Motor neuron (in vitro differentiated cells): ENCODE data around the gene ARRDC5. TPM values are rescaled to one million over a fixed set of nuclear protein-coding genes. Genes with fewer than 3 reads are reported as not detected.

ENCODE experiments used
- ATAC-seq, 8 experiments: fragments of 200-7000 bp; cut with Tn5 transposase; replicated peaks in 6 of 8; 2 replicates each; pipeline ENCODE4 v1.8.0; 2021; ENCODE audit warnings: mild to moderate bottlenecking in 8 of 8, moderate library complexity in 8 of 8
- H3K27ac ChIP-seq, 2 donors: fragments of 250-450 bp; sonication (Bioruptor Pico); 2 replicates each; pipeline ENCODE4 v1.9.0; 2021; ENCODE audit warnings: antibody characterized with exemption in 2 of 2, mild to moderate bottlenecking in 2 of 2, moderate library complexity in 1 of 2
- H3K4me1 ChIP-seq, 2 donors: fragments of 250-450 bp; sonication (Bioruptor Pico); replicated peaks in 1 of 2; 2 replicates each; pipeline ENCODE4 v1.6.1; 2021; ENCODE audit warnings: antibody characterized with exemption in 2 of 2, mild to moderate bottlenecking in 2 of 2, moderate library complexity in 1 of 2
- H3K4me3 ChIP-seq, 5 donors: fragments of 250-450 bp; sonication (Bioruptor Pico); 2 replicates each; pipeline ENCODE4 v1.9.0; 2021; ENCODE audit warnings: antibody characterized with exemption in 5 of 5, mild to moderate bottlenecking in 5 of 5, moderate library complexity in 4 of 5
- WGBS, 10 experiments: fragments of 450-650 bp; shearing (Covaris generic); methylation state at CpG; one replicate each; pipeline ENCODE4 v1.0.0; 2022; 5-methylcytosine and 5-hydroxymethylcytosine counted together
- in situ Hi-C, 9 experiments: fragments of 400-800 bp; cut with MboI; loops; one replicate each; pipeline ENCODE4 v1.15.0; 2021; ENCODE audit warnings: low sequenced_read_pairs in 9 of 9, low pct_unique_long_range_greater_than_20kb in 2 of 9; ENCODE audit not compliant: unreplicated experiment in 9 of 9
- total RNA-seq, 8 experiments: library from RNA; unstranded; fragments of 300-600 nt; gene quantifications; 2 replicates each; pipeline versions ENCODE4 v1.2.3 to v1.2.4, GENCODE V29; 2022

The ARRDC5 gene
- total RNA-seq, 8 experiments from 2014 or later = 0.22 to 0.33 TPM; not detected in 6

DNA sequence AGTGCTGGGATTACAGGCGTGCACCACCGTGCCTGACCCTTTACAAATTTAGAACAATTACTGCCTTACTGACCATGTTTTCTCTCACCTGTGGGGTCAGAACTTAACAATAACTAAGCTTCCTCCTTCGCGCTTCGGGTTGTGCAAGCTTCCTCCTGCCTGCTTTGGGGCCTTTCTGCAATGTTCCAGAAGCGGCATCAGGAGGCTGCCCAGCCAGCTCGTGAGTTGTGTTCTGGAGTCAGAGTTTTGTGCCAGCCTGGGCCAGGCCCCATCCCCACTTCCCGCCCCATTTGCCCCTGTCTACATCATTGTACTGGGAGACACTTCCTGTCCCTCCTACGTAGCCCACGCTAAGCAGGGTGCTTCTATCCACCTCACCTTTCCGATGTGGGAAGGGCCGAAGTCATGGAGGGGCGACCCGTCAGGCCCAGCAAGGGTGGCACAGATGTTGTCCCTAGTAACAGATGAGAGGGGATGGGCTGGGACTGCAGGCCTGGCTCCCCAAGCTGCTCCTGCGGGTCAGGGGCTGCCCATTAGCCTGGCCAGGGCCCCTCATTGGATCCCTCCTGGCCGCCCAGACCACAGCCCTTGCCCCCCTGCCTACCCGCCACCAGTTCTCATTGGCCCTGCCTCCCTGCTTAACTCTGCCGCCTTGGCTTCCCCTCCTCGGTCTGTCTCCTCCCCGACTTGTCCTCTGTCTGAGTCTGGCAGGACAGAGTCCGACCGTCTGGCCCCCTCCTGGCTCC is 20.0 kb upstream of the ARRDC5 start:
- Histone ChIP-seq H3K4me3 (no peak overlapping the region), H3K27ac (peak overlapping the region; percentile 29 to 38), H3K4me1 (peaks cover 5 to 16% of the 10 kb centered on the region in 2 donors)
- ATAC-seq = peak in 4 of 8 experiments; percentile 10 to 17 (median 12)
- in situ Hi-C loops = no loop called here
- 80 to 93% (median 87%) methylated on average over 1 to 11 of the region's 22 CpGs; no CpG with 5 or more reads in 5 of the 10 experiments for WGBS, 10 experiments

- no peak for ATAC-seq
- Histone ChIP-seq H3K4me1 (peaks cover 15 to 18% of the 10 kb centered on the region in 2 donors), H3K27ac (no peak overlapping the region), H3K4me3 (no peak overlapping the region)
- in situ Hi-C loops = no loop called here
- WGBS, 10 experiments = 70 to 97% (median 90%) methylated on average over 2 to 21 of the region's 41 CpGs; no CpG with 5 or more reads in 2 of the 10 experiments
These were observed 13.8 kb upstream of the ARRDC5 start for GRCh38 chr19:4916292-4917082.

GRCh38 chr19:4914736-4915501 is 12.2 kb upstream of the ARRDC5 start:
- H3K4me1 ChIP-seq = peaks cover 26 to 27% of the 10 kb centered on the region in 2 donors
- no peak overlapping the region for H3K4me3 ChIP-seq
- ATAC-seq = peak; percentile 45 to 85 (median 71)
- H3K27ac ChIP-seq = peak overlapping the region in 1 of 2 donors; percentile 41
- WGBS, 10 experiments = 41 to 100% (median 83%) methylated on average over 1 to 13 of the region's 23 CpGs; no CpG with 5 or more reads in 2 of the 10 experiments
- in situ Hi-C loops = no loop called here

GRCh38 chr19:4913996-4914735 is 11.5 kb upstream of the ARRDC5 start:
- in situ Hi-C loops = no loop called here
- Histone ChIP-seq H3K4me1 (peaks cover 26 to 27% of the 10 kb centered on the region in 2 donors), H3K27ac (no peak overlapping the region), H3K4me3 (no peak overlapping the region)
- no peak for ATAC-seq
- WGBS, 10 experiments = 61 to 96% (median 77%) methylated on average over 4 to 13 of the region's 24 CpGs; no CpG with 5 or more reads in 3 of the 10 experiments

DNA sequence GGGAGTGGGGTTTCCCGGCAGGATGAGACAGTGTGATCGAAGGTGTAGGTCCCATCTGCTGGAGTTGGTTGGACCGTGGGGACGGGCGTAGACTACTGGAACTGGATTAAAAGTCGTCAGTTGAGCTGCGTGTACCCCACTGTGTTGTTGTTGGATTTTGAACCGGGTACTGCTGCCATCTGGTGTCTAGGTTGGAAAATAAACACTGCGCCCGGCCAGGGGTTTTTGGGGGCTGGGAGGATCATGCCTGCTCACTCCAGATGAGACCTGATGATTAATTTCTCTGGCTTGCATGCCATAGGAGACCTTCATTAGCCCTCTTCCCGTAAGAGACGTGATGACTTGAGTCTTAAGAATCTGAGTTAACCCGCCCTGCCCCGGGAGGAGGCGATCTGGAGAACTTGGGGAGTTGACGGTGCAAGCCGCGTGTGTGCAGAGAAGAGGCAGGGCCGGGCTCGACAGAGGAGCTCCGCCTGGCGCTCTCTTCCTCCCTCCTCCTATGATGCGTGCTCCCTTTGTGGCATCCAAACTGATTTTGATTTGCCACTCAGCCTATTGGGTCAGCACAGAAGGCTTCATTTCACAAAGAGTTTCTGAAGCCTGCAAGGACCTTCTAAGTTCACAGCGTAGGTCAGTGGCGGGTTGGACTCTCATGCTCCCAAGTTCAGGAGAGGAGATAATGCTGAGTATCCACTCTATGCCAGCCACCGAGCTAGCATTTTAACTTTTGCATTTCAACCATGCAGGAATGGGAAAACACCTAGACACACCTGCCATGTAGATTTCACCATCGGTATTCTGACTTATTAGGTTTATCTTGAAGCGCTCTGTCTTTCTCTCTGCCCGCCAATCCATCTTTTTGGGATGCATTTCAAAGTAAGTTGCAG is 9.3 kb upstream of the ARRDC5 start:
- WGBS, 10 experiments = 3 to 100% (median 74%) methylated on average over 1 to 14 of the region's 29 CpGs; no CpG with 5 or more reads in 2 of the 10 experiments
- ATAC-seq = peak; percentile 35 to 77 (median 46)
- Histone ChIP-seq H3K4me3 (peak overlapping the region in 2 of 5 donors; percentile 8 to 92), H3K27ac (no peak overlapping the region), H3K4me1 (peaks cover 26 to 27% of the 10 kb centered on the region in 2 donors)
- in situ Hi-C loops = no loop called here

DNA sequence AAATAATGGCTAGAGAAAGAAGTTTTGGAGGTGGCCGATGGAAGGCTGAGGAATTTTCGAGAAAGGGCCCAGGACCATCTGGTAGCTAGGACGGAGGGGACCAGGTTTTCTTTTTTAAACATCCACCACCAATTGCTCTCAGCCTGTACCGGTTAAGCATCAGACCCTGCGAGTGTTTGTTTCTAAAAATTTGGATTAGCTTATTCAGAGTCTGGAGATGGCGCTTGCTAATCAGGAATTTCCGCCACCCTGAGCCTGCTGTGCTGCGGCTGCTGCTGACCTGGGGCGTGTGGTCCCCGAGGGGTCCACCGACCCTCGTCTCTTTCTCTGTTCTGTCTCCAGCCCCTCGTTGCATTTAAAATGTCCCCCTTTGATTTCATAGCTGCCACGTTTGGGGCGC is 8.6 kb upstream of the ARRDC5 start:
- peak overlapping the region in 2 of 5 donors; percentile 8 to 92 for H3K4me3 ChIP-seq
- H3K27ac ChIP-seq = no peak overlapping the region

DNA sequence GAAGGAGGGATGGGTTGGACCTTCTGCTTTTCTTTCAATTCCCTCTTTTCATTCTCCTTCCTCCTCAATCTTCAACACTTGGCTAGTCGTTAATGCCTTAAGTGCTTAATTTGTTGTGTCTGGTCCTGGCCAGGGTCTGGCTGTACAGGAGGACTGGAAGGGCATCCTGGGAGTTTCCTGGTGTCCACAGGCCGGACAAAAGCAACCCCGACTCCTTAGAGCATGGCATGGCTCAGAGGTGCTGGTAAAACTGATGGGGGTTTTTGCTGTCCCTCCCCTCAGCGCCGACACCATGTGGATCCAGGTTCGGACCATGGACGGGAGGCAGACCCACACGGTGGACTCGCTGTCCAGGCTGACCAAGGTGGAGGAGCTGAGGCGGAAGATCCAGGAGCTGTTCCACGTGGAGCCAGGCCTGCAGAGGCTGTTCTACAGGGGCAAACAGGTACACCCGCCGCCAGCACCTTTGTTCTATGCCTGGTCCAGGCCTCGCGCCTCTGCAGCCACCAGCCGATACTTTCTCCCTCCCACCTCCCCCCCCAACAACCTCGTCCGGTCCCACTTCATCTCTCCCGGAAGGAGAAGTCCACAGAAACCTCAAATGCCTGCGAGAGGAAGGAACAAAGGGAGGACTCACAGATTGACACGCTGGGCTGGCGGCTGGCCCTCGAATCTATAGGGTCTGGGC is 8.0 kb upstream of the ARRDC5 start:
- WGBS, 10 experiments = 0 to 23% (median 5%) methylated on average over 1 to 14 of the region's 23 CpGs; no CpG with 5 or more reads in 4 of the 10 experiments
- Histone ChIP-seq H3K4me1 (peaks cover 26 to 27% of the 10 kb centered on the region in 2 donors), H3K27ac (no peak overlapping the region), H3K4me3 (peak overlapping the region; percentile 83 to 96 (median 87))
- no peak for ATAC-seq
- in situ Hi-C loops = no loop called here

More for the DNA sequence above, 8.6 kb upstream of the ARRDC5 start:
- 7 to 47% (median 31%) methylated on average over 2 to 13 of the region's 15 CpGs; no CpG with 5 or more reads in 5 of the 10 experiments for WGBS, 10 experiments
- peaks cover 26 to 27% of the 10 kb centered on the region in 2 donors for H3K4me1 ChIP-seq
- in situ Hi-C loops = no loop called here
- no peak for ATAC-seq

DNA sequence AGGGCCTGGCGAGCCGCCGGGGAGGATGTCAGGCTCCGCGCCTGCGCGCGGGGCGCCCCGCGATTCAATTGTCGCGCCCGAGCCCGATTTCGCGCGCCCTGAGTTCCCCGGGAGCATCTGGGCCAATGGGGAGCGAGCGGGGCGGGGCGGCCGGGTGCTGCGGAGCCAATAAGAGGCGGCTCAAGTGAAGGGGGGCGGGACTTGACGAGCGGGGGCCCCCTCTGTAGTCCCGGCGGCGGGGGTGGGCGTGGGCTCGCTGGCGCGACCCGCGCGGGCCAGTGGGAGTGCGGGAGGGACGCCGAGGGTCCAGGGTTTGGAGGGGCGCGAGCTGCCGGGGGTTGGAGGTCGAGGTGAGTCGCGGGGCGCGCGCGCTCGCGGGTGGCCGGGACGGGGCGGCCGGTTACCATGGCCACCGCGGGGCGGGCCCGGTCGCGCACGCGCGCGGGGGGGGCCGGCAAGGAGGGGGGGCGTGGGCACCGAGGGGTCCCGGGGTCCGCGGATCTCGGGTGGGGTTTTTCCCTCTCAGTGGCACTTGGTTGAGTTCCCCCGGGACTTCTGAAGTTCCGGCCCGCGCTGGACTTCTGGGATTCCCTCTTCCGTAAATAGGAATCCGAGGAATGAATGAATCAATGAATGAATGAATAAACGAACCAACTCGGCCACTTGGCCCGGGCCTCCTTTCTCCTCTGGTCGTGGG is 7.3 kb upstream of the ARRDC5 start:
- in situ Hi-C loops = no loop called here
- H3K4me1 ChIP-seq = peaks cover 20 to 21% of the 10 kb centered on the region in 2 donors
- 0% methylated on average over 3 to 4 of the region's 85 CpGs; no CpG with 5 or more reads in 8 of the 10 experiments for WGBS, 10 experiments
- H3K27ac ChIP-seq = peak overlapping the region in 1 of 2 donors; percentile 23
- H3K4me3 ChIP-seq = peak overlapping the region; percentile 83 to 96 (median 87)
- peak; percentile 61 to 91 (median 85) for ATAC-seq

DNA sequence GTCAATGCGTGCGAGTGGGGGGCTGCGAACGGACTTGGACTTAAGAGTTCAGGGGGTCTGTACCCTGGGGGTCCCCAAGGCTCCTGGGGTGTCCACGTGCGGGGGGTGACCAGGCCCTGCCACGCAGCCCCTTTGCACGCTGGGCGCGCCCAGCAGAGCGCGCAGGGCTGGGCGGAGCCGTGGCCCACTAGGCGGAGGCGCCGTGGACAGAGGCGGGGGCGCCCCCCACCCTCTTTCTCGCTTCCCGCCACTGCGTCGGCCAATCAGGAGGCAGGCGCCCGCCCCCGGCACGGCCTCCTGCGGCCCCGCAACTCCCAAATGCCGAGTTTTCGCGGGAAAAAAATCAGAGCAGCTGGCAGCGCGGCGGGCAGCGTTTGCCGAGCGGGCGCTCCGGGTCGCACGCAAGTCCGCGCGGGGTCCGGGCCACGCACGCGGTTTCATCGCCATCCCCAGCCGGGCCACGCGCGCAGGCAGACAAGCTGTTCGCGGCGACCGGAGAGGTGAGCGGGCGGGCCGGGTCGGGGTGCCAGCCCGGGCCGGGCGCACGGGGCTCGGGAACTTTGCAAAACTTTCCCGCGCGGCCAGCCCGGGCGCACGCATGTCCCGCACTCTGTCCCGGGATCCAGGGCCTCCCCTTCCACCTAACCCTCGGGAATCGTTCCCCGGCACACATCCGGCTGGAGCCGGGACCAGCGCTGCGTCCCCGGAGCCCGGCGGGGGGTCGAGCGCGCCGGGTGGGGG is 6.6 kb upstream of the ARRDC5 start, which contains the start of gene UHRF1:
TSS of gene UHRF1 (plus strand) at position 346 of the 741 bp plus-strand sequence. CDS start 1,385 bp downstream, outside the sequence.
- no CpG with 5 or more reads among the region's 89 CpGs for WGBS, 10 experiments
- in situ Hi-C loops = no loop called here
- peak within 1 kb of the TSS; percentile 83 to 96 (median 87) for H3K4me3 ChIP-seq
- peak within 1 kb of the TSS in 1 of 2 donors; percentile 23 for H3K27ac ChIP-seq
- ATAC-seq = peak in 6 of 8 experiments; percentile 1 to 8 (median 4)
- peaks cover 14 to 17% of the 10 kb centered on the region in 2 donors for H3K4me1 ChIP-seq

- Histone ChIP-seq H3K4me3 (peak overlapping the region in 1 of 5 donors; percentile 83), H3K4me1 (peaks cover 13 to 17% of the 10 kb centered on the region in 2 donors), H3K27ac (no peak overlapping the region)
- ATAC-seq = no peak
- in situ Hi-C loops = no loop called here
- WGBS, 10 experiments = 82 to 100% (median 93%) methylated on average over 2 to 5 of the region's 15 CpGs; no CpG with 5 or more reads in 7 of the 10 experiments
These were observed 6.1 kb upstream of the ARRDC5 start for GRCh38 chr19:4908781-4909155.
